PC-3 (cell line): ENCODE data around the gene LIN9. TPM values are rescaled to one million over a fixed set of nuclear protein-coding genes. Genes with fewer than 3 reads are reported as not detected.
A peak's percentile ranks its signal among the peaks of the same experiment; 100 is the strongest.

ENCODE experiments used
- ATAC-seq: fragments of 200-7000 bp; cut with Tn5 transposase; 2 replicates; pipeline ENCODE4 v1.9.1; 2020; ENCODE audit warnings: mild to moderate bottlenecking, moderate library complexity
- BruUV-seq: library from RNA; stranded (reverse); fragments of 400-500 nt; replicated peaks from 2 replicates; lab custom pipeline; 2021; lab: Mats Ljungman, UMichigan
- CTCF ChIA-PET: fragments of 300-600 bp; sonication (Branson Sonifier 250); formaldehyde crosslinking; loops from one replicate; lab custom pipeline; 2022; ENCODE audit warnings: antibody characterized with exemption; lab: Charles Lee
- POLR2A ChIA-PET: fragments of 300-600 bp; sonication (Branson Sonifier 250); formaldehyde crosslinking; loops from one replicate; lab custom pipeline; 2022; ENCODE audit warnings: antibody characterized with exemption; ENCODE audit not compliant: unreplicated experiment; lab: Charles Lee
- DNase-seq: peaks from one replicate; pipeline ENCODE4 v3.0.0-alpha.2; 2015
- H2AFZ ChIP-seq: fragments of 300-600 bp; sonication (generic); 2 replicates; pipeline ENCODE4 v1.6.0; 2016; ENCODE audit warnings: antibody characterized with exemption, low read length
- H3F3A ChIP-seq: fragments of 300-600 bp; sonication (generic); one replicate; pipeline ENCODE4 v1.6.0; 2017; ENCODE audit warnings: antibody characterized with exemption, low read length, control low read depth, mild to moderate bottlenecking; ENCODE audit not compliant: unreplicated experiment
- H3K27ac ChIP-seq: fragments of 300-600 bp; sonication (generic); 2 replicates; pipeline ENCODE4 v1.5.1; 2016; ENCODE audit warnings: mild to moderate bottlenecking, low read length
- H3K27me3 ChIP-seq: fragments of 300-600 bp; sonication (generic); 2 replicates; pipeline ENCODE4 v1.6.1; 2016; ENCODE audit warnings: low read length, mixed read lengths
- H3K36me3 ChIP-seq: fragments of 300-600 bp; sonication (generic); 2 replicates; pipeline ENCODE4 v1.6.1; 2016; ENCODE audit warnings: low read depth, mixed run types, low read length, mixed read lengths
- H3K4me1 ChIP-seq: fragments of 300-600 bp; sonication (generic); 2 replicates; pipeline ENCODE4 v1.5.1; 2016; ENCODE audit warnings: low read length; ENCODE audit not compliant: insufficient read depth
- H3K4me2 ChIP-seq: fragments of 300-600 bp; sonication (generic); 2 replicates; pipeline ENCODE4 v1.6.0; 2016; ENCODE audit warnings: low read length
- H3K4me3 ChIP-seq: fragments of 300-600 bp; sonication (generic); 2 replicates; pipeline ENCODE4 v1.5.1; 2016; ENCODE audit warnings: mild to moderate bottlenecking, low read length, mixed read lengths
- H3K79me2 ChIP-seq: fragments of 300-600 bp; sonication (generic); 2 replicates; pipeline ENCODE4 v1.6.1; 2017; ENCODE audit warnings: low read length, mixed read lengths
- H3K9ac ChIP-seq: fragments of 300-600 bp; sonication (generic); 2 replicates; pipeline ENCODE4 v1.6.0; 2016; ENCODE audit warnings: mild to moderate bottlenecking, low read length
- H3K9me2 ChIP-seq: fragments of 300-600 bp; sonication (generic); replicated peaks from 2 replicates; pipeline ENCODE4 v1.6.1; 2016; ENCODE audit warnings: mixed run types, low read length, mixed read lengths
- H3K9me3 ChIP-seq: fragments of 300-600 bp; sonication (generic); 2 replicates; pipeline ENCODE4 v1.6.1; 2016; ENCODE audit warnings: low read length, mixed read lengths
- H4K20me1 ChIP-seq: fragments of 300-600 bp; sonication (generic); 2 replicates; pipeline ENCODE4 v1.6.1; 2016; ENCODE audit warnings: low read length, mixed read lengths
- CTCF ChIP-seq: fragments of 300-600 bp; sonication (generic); conservative IDR thresholded peaks from 2 replicates; pipeline ENCODE4 v1.5.1; 2017; ENCODE audit warnings: antibody characterized with exemption, low read depth, mild to moderate bottlenecking, low read length
- EZH2 ChIP-seq: fragments of 300-600 bp; sonication (generic); IDR thresholded peaks from one replicate; pipeline ENCODE4 v1.6.1; 2017; ENCODE audit warnings: antibody characterized with exemption, mild to moderate bottlenecking, low read length; ENCODE audit not compliant: unreplicated experiment
- EZH2phosphoT487 ChIP-seq: fragments of 300-600 bp; sonication (generic); IDR thresholded peaks from 2 replicates; pipeline ENCODE4 v1.6.1; 2018; ENCODE audit warnings: mild to moderate bottlenecking, antibody characterized with exemption, low read length, borderline replicate concordance
- intact Hi-C: fragments of 100-400 bp; cut with micrococcal nuclease; formaldehyde crosslinking; loops from 2 replicates; pipeline ENCODE4 v1.9.0; 2023
- total RNA-seq: library from RNA; depleted of rRNA; stranded (reverse); fragments of >200 nt; gene quantifications from 2 replicates; pipeline ENCODE4 v1.2.3, GENCODE V29; 2014

LIN9 gene
- total RNA-seq, 1 experiment from 2014 or later, result 25.3 TPM

- H4K20me1 ChIP-seq, result no peaks in the 10 kb centered on the region
- H3K9me2 ChIP-seq, result no peaks in the 10 kb centered on the region
- intact Hi-C loops, result loop anchor here (5.0 kb wide), 2 partner anchors 98 to 122 kb away; partner anchors contain the start of genes ACBD3 and PARP1
- H3K79me2 ChIP-seq, result peaks cover 43% of the 10 kb centered on the region
- H3K4me1 ChIP-seq, result peaks cover 22% of the 10 kb centered on the region
- BruUV-seq, result TSS peak; percentile 56
- CTCF ChIA-PET, result interaction anchor here (0.6 to 2.7 kb wide), 2 partner anchors 10 to 23 kb away, joined by 10 to 15 read pairs; no protein-coding TSS in a partner anchor
- peak overlapping the region; percentile 38 for H3K27ac ChIP-seq
- H3K27me3 ChIP-seq, result no peaks in the 10 kb centered on the region
- TF ChIP-seq EZH2 (no peak), EZH2phosphoT487 (no peak), CTCF (no peak)
- no peaks in the 10 kb centered on the region for H3K9me3 ChIP-seq
- H3K4me3 ChIP-seq, result peak overlapping the region; percentile 98
- POLR2A ChIA-PET, result interaction anchor here (0.6 to 1.2 kb wide), 7 partner anchors 17 to 184 kb away, joined by 3 to 5 read pairs (median 4); partner anchors contain the start of gene PARP1
- peak overlapping the region; percentile 97 for H3K9ac ChIP-seq
- peak overlapping the region; percentile 93 for H3K4me2 ChIP-seq
- H2AFZ ChIP-seq, result peak overlapping the region; percentile 89
- ATAC-seq (peak; percentile 32), DNase-seq (peak; percentile 45)
- H3K36me3 ChIP-seq, result no peaks in the 10 kb centered on the region
- H3F3A ChIP-seq, result no peaks in the 10 kb centered on the region
Observed at GRCh38 chr1:226309398-226310244, 657 bp upstream of the LIN9 start.

- intact Hi-C loops, result loop anchor here (5.0 kb wide), 2 partner anchors 99 to 121 kb away; partner anchors contain the start of genes ACBD3 and PARP1
Observed at GRCh38 chr1:226308166-226308722, 720 bp downstream of the LIN9 start.

More at GRCh38 chr1:226308166-226308722, 720 bp downstream of the LIN9 start:
- DNase-seq, result peak; percentile 33
- Histone ChIP-seq H3K9me3 (no peaks in the 10 kb centered on the region), H3F3A (no peaks in the 10 kb centered on the region), H3K27me3 (no peaks in the 10 kb centered on the region), H2AFZ (peak overlapping the region; percentile 99), H3K4me3 (peak overlapping the region; percentile 98), H3K27ac (peak overlapping the region; percentile 75), H3K36me3 (peaks cover 2% of the 10 kb centered on the region; the same call in 1 of the 2 replicates), H4K20me1 (peaks cover 2% of the 10 kb centered on the region; the same call in 1 of the 2 replicates), H3K4me2 (peak overlapping the region; percentile 92), H3K79me2 (peaks cover 57% of the 10 kb centered on the region), H3K4me1 (peaks cover 22% of the 10 kb centered on the region), H3K9ac (peak overlapping the region; percentile 97), H3K9me2 (no peaks in the 10 kb centered on the region)
- peak; percentile 25 for ATAC-seq
- ChIA-PET POLR2A (no interaction called here), CTCF (interaction anchor here (2.7 kb wide), 1 partner anchor 25 kb away, joined by 15 read pairs; no protein-coding TSS in a partner anchor)
- no TSS peak for BruUV-seq
- TF ChIP-seq CTCF (no peak), EZH2 (no peak), EZH2phosphoT487 (no peak)
